Uterus (tissue), 2 donors: ENCODE results near the gene ATAD1.
"Not testable (repeated sequence)": the region's sequence is repeated elsewhere in the genome, so short reads cannot be mapped to it uniquely, and the experiment has no call there.

Experiments
- CTCF ChIP-seq, 4 experiments: fragments of 200-600 bp in 2 of 4; fragments of 450-650 bp in 2 of 4; sonication (generic) in 2 of 4; IDR thresholded peaks; one replicate each; pipeline ENCODE4 v1.5.1; 2016 to 2019; ENCODE audit warnings: antibody characterized with exemption in 4 of 4, mild to moderate bottlenecking in 2 of 4, moderate library complexity in 1 of 4
- POLR2A ChIP-seq, 2 donors: fragments of 450-650 bp; IDR thresholded peaks; one replicate each; pipeline ENCODE4 v1.6.1; 2016; ENCODE audit warnings: antibody characterized with exemption in 2 of 2, mild to moderate bottlenecking in 1 of 2, moderate library complexity in 1 of 2

DNA sequence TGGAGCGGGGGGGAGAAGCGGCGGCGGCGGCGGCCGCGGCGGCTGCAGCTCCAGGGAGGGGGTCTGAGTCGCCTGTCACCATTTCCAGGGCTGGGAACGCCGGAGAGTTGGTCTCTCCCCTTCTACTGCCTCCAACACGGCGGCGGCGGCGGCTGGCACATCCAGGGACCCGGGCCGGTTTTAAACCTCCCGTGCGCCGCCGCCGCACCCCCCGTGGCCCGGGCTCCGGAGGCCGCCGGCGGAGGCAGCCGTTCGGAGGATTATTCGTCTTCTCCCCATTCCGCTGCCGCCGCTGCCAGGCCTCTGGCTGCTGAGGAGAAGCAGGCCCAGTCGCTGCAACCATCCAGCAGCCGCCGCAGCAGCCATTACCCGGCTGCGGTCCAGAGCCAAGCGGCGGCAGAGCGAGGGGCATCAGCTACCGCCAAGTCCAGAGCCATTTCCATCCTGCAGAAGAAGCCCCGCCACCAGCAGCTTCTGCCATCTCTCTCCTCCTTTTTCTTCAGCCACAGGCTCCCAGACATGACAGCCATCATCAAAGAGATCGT, 46.0 kb upstream of the ATAD1 start:
- TF ChIP-seq CTCF, POLR2A (IDR thresholded peaks at IDR 0.05): not testable (repeated sequence)
